NB4 (cell line): Measurements from ENCODE around the gene ZSCAN1.

Experiments used
- DNase-seq: peaks from one replicate; pipeline ENCODE4 v3.0.0; 2010; ENCODE audit warnings: low read depth
- H3K4me3 ChIP-seq: one replicate; pipeline ENCODE4 v1.5.1; 2011; ENCODE audit warnings: mild to moderate bottlenecking, low read depth, low read length, moderate library complexity
- CTCF ChIP-seq: IDR thresholded peaks from one replicate; pipeline ENCODE4 v1.5.1; 2012; ENCODE audit warnings: low read depth, low read length
- MAX ChIP-seq: IDR thresholded peaks from 2 replicates; pipeline ENCODE4 v1.6.1; 2011; ENCODE audit warnings: low read depth, low read length
- MYC ChIP-seq: IDR thresholded peaks from 2 replicates; pipeline ENCODE4 v1.6.1; 2011; ENCODE audit warnings: low read depth, low read length
- POLR2A ChIP-seq: IDR thresholded peaks from 2 replicates; pipeline ENCODE4 v1.6.1; 2011; ENCODE audit warnings: mild to moderate bottlenecking; ENCODE audit not compliant: insufficient read length; ENCODE audit errors: extremely low read depth

Gene ZSCAN1

GRCh38 chr19:58052256-58052655 lies 18.4 kb downstream of the ZSCAN1 start:
- no peak for TF ChIP-seq MYC
- no peak for TF ChIP-seq POLR2A
- TF ChIP-seq MAX: no peak
- no peak for TF ChIP-seq CTCF
- H3K4me3 ChIP-seq: no peak overlapping the region
- DNase-seq: no peak

- DNase-seq: no peak
- TF ChIP-seq POLR2A: no peak
- no peak for TF ChIP-seq MYC
- no peak for TF ChIP-seq MAX
- TF ChIP-seq CTCF: no peak
- H3K4me3 ChIP-seq: no peak overlapping the region
Measured at GRCh38 chr19:58053480-58054156, 19.8 kb downstream of the ZSCAN1 start.

- no peak overlapping the region for H3K4me3 ChIP-seq
Measured at GRCh38 chr19:58054901-58055874, 21.4 kb downstream of the ZSCAN1 start.

GRCh38 chr19:58056261-58056660 lies 22.4 kb downstream of the ZSCAN1 start:
- TF ChIP-seq POLR2A: no peak
- TF ChIP-seq MYC: no peak
- TF ChIP-seq MAX: no peak
- TF ChIP-seq CTCF: no peak
- DNase-seq: no peak
- H3K4me3 ChIP-seq: no peak overlapping the region

More at GRCh38 chr19:58054901-58055874, 21.4 kb downstream of the ZSCAN1 start:
- DNase-seq: no peak
- no peak for TF ChIP-seq CTCF

- no peak for TF ChIP-seq MAX
- TF ChIP-seq CTCF: no peak
- no peak for TF ChIP-seq POLR2A
- no peak for TF ChIP-seq MYC
- DNase-seq: no peak
- H3K4me3 ChIP-seq: no peak overlapping the region
Measured at GRCh38 chr19:58056861-58057260, 23.0 kb downstream of the ZSCAN1 start.
